ENCODE measurements around the gene ZNF579. TPM values are rescaled to one million over a fixed set of nuclear protein-coding genes. Genes with fewer than 3 reads are reported as not detected.

The ZNF579 gene
- total RNA-seq, 1 donor from 2014 or later = 1.8 TPM

DNA sequence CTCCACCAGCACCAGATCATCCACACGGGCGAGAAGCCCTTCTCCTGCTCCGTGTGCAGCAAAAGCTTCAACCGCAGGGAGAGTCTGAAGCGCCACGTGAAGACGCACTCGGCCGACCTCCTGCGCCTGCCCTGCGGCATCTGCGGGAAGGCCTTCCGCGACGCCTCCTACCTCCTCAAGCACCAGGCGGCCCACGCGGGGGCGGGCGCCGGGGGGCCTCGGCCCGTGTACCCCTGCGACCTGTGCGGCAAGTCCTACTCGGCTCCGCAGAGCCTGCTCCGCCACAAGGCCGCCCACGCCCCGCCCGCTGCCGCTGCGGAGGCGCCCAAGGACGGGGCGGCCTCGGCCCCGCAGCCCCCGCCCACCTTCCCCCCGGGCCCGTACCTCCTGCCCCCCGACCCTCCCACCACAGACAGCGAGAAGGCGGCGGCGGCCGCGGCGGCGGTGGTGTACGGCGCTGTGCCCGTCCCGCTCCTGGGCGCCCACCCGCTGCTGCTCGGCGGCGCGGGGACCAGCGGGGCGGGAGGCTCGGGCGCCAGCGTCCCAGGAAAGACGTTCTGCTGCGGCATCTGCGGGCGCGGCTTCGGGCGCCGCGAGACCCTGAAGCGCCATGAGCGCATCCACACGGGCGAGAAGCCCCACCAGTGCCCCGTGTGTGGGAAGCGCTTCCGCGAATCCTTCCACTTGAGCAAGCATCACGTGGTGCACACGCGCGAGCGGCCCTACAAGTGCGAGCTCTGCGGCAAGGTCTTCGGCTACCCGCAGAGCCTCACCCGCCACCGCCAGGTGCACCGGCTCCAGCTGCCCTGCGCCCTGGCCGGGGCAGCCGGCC lies 34.3 kb upstream of the ZNF579 start:
- TF ChIP-seq, protein P1, sequence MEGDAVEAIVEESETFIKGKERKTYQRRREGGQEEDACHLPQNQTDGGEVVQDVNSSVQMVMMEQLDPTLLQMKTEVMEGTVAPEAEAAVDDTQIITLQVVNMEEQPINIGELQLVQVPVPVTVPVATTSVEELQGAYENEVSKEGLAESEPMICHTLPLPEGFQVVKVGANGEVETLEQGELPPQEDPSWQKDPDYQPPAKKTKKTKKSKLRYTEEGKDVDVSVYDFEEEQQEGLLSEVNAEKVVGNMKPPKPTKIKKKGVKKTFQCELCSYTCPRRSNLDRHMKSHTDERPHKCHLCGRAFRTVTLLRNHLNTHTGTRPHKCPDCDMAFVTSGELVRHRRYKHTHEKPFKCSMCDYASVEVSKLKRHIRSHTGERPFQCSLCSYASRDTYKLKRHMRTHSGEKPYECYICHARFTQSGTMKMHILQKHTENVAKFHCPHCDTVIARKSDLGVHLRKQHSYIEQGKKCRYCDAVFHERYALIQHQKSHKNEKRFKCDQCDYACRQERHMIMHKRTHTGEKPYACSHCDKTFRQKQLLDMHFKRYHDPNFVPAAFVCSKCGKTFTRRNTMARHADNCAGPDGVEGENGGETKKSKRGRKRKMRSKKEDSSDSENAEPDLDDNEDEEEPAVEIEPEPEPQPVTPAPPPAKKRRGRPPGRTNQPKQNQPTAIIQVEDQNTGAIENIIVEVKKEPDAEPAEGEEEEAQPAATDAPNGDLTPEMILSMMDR (IDR thresholded peaks at IDR 0.05; ENCODE audit: insufficient read depth, low read length, severe bottlenecking) = no peak
- peaks cover 12% of the 10 kb centered on the region for H3K36me3 ChIP-seq (ENCODE audit: control insufficient read depth, insufficient read depth, low read length)
- DNase-seq (ENCODE audit: low read depth) = no peak
- FAIRE-seq = no peak
- no peaks in the 10 kb centered on the region for H3K27me3 ChIP-seq (ENCODE audit: control insufficient read depth, insufficient read depth, low read length)
- no peak overlapping the region for H3K4me3 ChIP-seq (ENCODE audit: low read depth, low read length)

DNA sequence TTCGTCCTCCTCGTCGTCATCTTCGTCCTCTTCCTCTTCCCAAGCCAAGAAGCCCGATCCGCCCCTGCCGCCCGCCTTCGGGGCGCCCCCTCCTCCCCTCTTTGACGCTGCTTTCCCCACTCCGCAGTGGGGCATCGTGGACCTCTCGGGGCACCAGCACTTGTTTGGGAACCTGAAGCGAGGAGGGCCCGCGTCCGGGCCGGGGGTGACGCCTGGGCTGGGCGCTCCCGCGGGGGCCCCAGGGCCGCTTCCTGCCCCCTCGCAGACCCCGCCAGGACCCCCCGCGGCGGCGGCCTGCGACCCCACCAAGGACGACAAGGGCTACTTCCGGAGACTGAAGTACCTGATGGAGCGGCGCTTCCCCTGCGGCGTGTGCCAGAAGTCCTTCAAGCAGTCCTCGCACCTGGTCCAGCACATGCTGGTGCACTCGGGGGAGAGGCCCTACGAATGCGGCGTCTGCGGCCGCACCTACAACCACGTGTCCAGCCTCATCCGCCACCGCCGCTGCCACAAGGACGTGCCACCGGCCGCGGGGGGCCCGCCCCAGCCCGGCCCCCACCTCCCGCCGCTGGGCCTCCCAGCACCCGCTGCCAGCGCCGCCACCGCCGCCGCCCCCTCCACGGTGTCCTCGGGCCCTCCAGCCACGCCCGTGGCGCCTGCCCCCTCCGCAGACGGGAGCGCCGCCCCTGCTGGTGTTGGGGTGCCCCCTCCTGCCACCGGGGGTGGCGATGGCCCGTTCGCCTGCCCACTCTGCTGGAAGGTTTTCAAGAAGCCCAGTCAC lies 33.5 kb upstream of the ZNF579 start:
- FAIRE-seq (no peak), DNase-seq (ENCODE audit: low read depth) (no peak)
- Histone ChIP-seq H3K4me3 (ENCODE audit: low read depth, low read length) (no peak overlapping the region), H3K36me3 (ENCODE audit: control insufficient read depth, insufficient read depth, low read length) (peaks cover 15% of the 10 kb centered on the region), H3K27me3 (ENCODE audit: control insufficient read depth, insufficient read depth, low read length) (no peaks in the 10 kb centered on the region)
- TF ChIP-seq, protein P1 (IDR thresholded peaks at IDR 0.05; ENCODE audit: insufficient read depth, low read length, severe bottlenecking) = no peak

DNA sequence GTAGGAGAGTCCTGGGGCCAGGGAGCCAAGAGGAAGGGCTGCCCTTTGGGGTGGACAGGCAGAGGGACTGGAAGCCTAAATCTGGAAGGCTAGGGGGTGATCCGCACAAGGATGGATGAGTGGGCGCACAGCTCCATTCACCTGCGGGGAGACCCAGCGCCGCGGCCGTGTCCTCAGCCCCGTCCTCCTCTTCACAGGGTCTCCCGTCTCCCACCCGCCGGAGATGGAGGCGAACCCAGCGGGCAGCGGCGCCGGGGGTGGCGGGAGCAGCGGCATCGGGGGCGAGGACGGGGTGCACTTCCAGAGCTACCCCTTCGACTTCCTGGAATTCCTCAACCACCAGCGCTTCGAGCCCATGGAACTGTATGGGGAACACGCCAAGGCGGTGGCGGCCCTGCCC lies 32.7 kb upstream of the ZNF579 start:
- DNase-seq (ENCODE audit: low read depth) (no peak), FAIRE-seq (no peak)
- peaks cover 15% of the 10 kb centered on the region for H3K36me3 ChIP-seq (ENCODE audit: control insufficient read depth, insufficient read depth, low read length)

DNA sequence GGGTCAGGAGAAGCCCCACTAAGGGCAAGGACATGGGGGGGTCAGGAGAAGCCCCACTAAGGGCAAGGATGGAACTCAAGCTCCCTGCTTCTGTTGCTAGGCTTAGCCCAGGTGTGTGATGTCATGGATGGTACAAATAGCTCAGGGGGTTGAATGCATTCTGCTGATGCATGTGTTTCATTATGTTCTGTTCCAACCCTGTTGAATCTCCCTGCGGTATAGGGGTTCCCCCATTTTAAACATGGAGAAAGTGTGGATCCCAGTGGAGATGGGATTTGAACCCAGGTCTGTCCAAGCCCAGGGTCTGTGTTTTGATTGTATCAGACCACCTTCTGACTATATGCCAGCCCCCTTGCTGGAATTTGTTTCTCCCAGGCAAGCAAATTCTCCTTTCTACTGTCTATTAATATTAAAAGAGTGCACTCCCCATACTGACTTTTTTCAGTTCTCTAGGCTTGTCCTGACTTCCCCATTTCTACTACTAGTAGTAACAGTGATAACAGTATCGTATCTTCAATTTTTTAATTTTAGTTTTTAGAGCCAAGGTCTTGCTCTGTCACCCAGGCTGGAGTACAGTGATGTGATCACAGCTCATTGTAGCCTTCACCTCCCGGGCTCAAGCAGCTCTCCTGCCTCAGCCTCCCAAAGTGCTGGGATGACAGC lies 31.5 kb upstream of the ZNF579 start:
- TF ChIP-seq, protein P1 (IDR thresholded peaks at IDR 0.05; ENCODE audit: insufficient read depth, low read length, severe bottlenecking) = no peak
- no peaks in the 10 kb centered on the region for H3K27me3 ChIP-seq (ENCODE audit: control insufficient read depth, insufficient read depth, low read length)
- no peak overlapping the region for H3K4me3 ChIP-seq (ENCODE audit: low read depth, low read length)
- no peak for FAIRE-seq
- DNase-seq (ENCODE audit: low read depth) = no peak
- H3K36me3 ChIP-seq (ENCODE audit: control insufficient read depth, insufficient read depth, low read length) = peaks cover 11% of the 10 kb centered on the region

More for the DNA sequence above, 32.7 kb upstream of the ZNF579 start:
- Histone ChIP-seq H3K27me3 (ENCODE audit: control insufficient read depth, insufficient read depth, low read length) (no peaks in the 10 kb centered on the region), H3K4me3 (ENCODE audit: low read depth, low read length) (no peak overlapping the region)
- TF ChIP-seq, protein P1 (IDR thresholded peaks at IDR 0.05; ENCODE audit: insufficient read depth, low read length, severe bottlenecking) = no peak

DNA sequence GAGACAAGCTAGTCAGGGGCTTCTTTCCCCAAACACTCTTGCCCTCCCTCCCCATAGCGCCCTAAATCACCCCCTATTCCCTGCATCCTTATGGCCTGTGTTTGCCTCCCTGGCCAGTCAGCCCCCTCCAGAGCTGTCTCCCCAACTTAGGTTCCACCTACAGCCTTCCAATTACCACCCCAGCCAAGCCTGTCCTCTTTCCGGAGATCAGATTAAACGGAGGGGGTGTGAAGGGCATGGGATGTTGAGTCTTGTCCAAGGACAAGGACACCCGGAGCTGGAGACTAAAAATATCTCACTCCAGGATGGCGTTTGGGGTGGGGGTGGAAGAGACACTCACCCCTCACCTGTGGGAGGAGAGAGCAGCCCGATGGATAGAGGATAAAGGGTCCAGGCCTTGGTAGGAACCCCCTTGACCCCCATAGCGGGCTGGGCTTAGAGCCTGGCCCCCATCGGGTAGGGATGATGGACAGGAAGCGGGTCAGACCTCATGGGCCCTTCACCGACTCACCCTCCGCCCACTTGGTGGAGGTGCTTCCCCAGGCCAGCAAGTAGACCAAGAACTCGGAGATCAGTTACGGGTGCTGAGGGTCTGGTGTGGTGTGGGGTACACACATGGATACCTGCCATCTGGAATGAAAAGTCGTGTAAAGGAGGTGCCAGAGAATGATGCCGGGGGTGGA lies 30.8 kb upstream of the ZNF579 start:
- DNase-seq (ENCODE audit: low read depth) = no peak
- no peak for FAIRE-seq
- H3K27me3 ChIP-seq (ENCODE audit: control insufficient read depth, insufficient read depth, low read length) = no peaks in the 10 kb centered on the region
- no peak overlapping the region for H3K4me3 ChIP-seq (ENCODE audit: low read depth, low read length)
- peaks cover 12% of the 10 kb centered on the region for H3K36me3 ChIP-seq (ENCODE audit: control insufficient read depth, insufficient read depth, low read length)
- TF ChIP-seq, protein P1 (IDR thresholded peaks at IDR 0.05; ENCODE audit: insufficient read depth, low read length, severe bottlenecking) = no peak

All from bronchial epithelial cell (primary cell).